Neuron (in vitro differentiated cells): ENCODE data around the gene ZDHHC18.

Experiments
- H2AFZ ChIP-seq: one replicate; pipeline ENCODE4 v1.6.1; 2013; ENCODE audit warnings: low read depth, mild to moderate bottlenecking, inconsistent platforms, low read length, moderate library complexity
- H3K27me3 ChIP-seq: one replicate; pipeline ENCODE4 v1.6.1; 2013; ENCODE audit warnings: low read length; ENCODE audit not compliant: insufficient read depth
- H3K36me3 ChIP-seq: one replicate; pipeline ENCODE4 v1.6.1; 2013; ENCODE audit warnings: low read length; ENCODE audit not compliant: insufficient read depth
- H3K4me1 ChIP-seq: one replicate; pipeline ENCODE4 v1.6.1; 2013; ENCODE audit warnings: low read length; ENCODE audit not compliant: insufficient read depth
- H3K4me3 ChIP-seq: 2 replicates; pipeline ENCODE4 v1.5.1; 2013; ENCODE audit warnings: mild to moderate bottlenecking, low read length, moderate library complexity
- H3K9me3 ChIP-seq: one replicate; pipeline ENCODE4 v1.6.1; 2013; ENCODE audit warnings: low read length

The ZDHHC18 gene

DNA sequence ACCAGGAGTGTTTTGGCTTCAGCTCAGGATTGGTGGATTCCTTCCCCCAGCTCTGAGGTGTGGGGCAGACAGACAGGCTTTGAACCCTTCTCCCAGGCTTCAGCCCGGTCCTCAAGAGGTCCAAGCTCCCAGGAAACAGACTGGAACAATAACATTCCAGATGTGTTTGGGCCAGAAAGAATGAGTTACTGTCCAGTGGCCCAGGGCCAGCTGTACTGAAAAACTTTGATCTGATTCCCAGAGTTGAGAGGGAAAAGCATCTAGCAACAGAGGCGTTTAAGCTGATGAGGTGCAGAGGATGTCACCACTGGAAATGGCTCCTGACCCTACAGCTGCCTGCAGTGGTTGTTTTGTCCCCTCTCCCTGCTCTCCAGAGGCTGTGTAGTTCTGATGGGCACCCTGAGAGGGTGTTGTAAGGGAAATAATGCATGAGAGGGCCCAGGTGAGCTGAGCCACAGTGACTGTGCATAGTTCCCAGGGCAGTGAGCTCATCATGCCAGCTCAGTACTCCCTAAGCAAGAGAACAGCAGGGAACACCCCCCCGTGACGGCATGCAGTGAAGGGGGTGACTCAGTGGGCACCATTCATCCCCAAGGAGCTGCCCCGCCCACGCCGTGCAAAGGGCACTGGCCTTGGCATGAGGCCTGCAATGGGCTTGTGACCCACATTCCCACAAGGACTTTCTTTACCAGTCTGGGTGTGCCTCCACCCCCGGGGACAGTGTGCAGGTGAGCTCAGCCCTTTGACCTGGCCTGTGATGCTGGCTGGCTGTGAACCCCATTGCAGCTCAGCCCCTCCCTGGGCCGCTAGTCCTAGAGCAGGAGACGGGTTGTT, 22.7 kb downstream of the ZDHHC18 start:
- no peaks in the 10 kb centered on the region for H3K27me3 ChIP-seq
- H3K36me3 ChIP-seq, result peaks cover 63% of the 10 kb centered on the region
- H3K9me3 ChIP-seq, result no peaks in the 10 kb centered on the region
- H3K4me1 ChIP-seq, result no peaks in the 10 kb centered on the region
- no peak overlapping the region for H2AFZ ChIP-seq
- no peak overlapping the region for H3K4me3 ChIP-seq

- no peak overlapping the region for H3K4me3 ChIP-seq
- no peak overlapping the region for H2AFZ ChIP-seq
- H3K27me3 ChIP-seq, result no peaks in the 10 kb centered on the region
- H3K4me1 ChIP-seq, result no peaks in the 10 kb centered on the region
- H3K9me3 ChIP-seq, result no peaks in the 10 kb centered on the region
- peaks cover 66% of the 10 kb centered on the region for H3K36me3 ChIP-seq
Observed at GRCh38 chr1:26851106-26851684, 24.7 kb downstream of the ZDHHC18 start.

DNA sequence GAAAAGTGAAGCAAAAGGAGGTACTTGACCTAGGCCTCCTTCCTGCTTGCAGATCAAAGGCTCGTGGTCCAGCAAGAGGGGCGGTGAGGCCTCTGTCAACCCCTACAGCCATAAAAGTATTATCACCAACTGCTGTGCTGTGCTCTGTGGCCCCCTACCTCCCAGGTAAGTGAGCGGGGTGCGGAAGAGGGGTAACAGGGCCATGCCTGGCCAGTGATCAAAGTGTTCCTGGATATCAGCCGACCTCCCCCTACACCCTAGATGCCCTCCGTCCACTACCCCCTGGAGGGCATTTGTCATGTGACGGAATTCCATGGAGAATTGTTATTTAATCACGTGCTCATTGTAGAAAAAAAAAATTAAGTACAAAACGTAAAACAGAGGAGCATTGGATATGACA, 26.2 kb downstream of the ZDHHC18 start:
- Histone ChIP-seq H3K4me1 (no peaks in the 10 kb centered on the region), H3K27me3 (no peaks in the 10 kb centered on the region), H2AFZ (no peak overlapping the region), H3K4me3 (no peak overlapping the region), H3K9me3 (no peaks in the 10 kb centered on the region), H3K36me3 (peaks cover 64% of the 10 kb centered on the region)

GRCh38 chr1:26853156-26853555, 26.7 kb downstream of the ZDHHC18 start:
- Histone ChIP-seq H3K27me3 (no peaks in the 10 kb centered on the region), H3K4me3 (no peak overlapping the region), H3K9me3 (no peaks in the 10 kb centered on the region), H3K4me1 (no peaks in the 10 kb centered on the region), H2AFZ (no peak overlapping the region), H3K36me3 (peaks cover 61% of the 10 kb centered on the region)

DNA sequence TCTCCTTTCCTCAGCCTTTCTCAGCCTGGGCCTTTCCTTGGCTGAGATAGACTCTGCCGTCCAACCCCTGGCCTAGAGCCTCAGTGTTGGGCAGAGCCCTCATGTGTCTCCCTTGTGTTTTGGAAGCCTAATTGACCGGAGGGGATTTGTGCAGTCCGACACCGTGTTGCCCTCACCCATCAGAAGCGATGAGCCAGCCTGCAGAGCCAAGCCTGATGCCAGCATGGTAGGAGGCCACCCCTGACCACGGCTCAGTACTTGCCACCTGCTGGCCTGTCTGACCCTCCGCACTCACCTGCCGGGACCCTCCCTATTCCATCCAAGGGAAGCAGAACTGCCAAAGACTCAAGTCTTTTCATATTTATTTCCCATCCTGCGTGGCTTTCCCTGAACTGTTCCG, 27.1 kb downstream of the ZDHHC18 start:
- no peaks in the 10 kb centered on the region for H3K9me3 ChIP-seq
- H3K4me3 ChIP-seq, result no peak overlapping the region
- H3K27me3 ChIP-seq, result no peaks in the 10 kb centered on the region
- H3K4me1 ChIP-seq, result no peaks in the 10 kb centered on the region
- H2AFZ ChIP-seq, result no peak overlapping the region
- peaks cover 57% of the 10 kb centered on the region for H3K36me3 ChIP-seq

DNA sequence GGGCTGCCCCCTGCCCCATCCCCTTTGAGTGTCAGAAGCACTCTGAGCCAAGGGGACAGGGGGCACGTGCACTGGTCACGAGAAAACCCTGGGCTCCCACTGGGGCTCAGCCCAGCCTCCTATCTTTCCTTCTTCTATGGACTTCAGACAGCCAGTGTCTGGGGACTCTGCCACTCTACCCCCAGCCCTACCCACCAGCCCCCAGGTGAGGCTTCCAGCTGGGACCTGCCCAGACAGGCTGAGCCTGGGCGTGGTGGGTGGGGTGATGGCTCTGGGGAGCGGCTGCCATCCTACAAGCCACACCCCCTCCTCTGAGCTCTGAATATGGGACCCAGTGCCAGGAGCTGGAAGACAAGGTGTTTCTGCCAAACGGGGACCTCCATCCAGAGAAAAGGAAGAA, 28.4 kb downstream of the ZDHHC18 start:
- Histone ChIP-seq H3K9me3 (no peaks in the 10 kb centered on the region), H3K4me1 (no peaks in the 10 kb centered on the region), H3K27me3 (no peaks in the 10 kb centered on the region), H2AFZ (no peak overlapping the region), H3K36me3 (peaks cover 44% of the 10 kb centered on the region), H3K4me3 (no peak overlapping the region)

DNA sequence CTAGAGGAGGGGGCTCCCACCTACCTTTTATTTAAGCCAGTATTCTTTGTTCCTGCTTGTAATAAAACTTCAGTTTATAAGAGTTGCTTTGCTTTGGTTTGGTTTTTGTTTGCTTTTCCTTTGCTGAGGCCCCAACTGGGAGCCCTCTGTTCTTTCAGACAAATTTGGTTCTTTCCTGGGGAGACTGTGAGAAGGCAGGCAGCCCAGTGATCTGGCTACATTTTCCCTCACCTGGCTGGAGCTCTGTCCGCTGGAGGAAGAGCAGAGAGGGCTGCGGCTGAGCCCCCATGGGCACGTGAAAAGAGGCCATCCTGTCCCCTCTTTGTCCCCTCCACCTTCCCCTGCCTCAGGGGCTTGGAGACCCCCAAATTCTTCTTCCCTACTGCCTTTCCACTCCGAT, 29.1 kb downstream of the ZDHHC18 start:
- H3K4me3 ChIP-seq, result no peak overlapping the region
- H3K27me3 ChIP-seq, result no peaks in the 10 kb centered on the region
- H2AFZ ChIP-seq, result no peak overlapping the region
- H3K9me3 ChIP-seq, result no peaks in the 10 kb centered on the region
- peaks cover 37% of the 10 kb centered on the region for H3K36me3 ChIP-seq
- H3K4me1 ChIP-seq, result no peaks in the 10 kb centered on the region

DNA sequence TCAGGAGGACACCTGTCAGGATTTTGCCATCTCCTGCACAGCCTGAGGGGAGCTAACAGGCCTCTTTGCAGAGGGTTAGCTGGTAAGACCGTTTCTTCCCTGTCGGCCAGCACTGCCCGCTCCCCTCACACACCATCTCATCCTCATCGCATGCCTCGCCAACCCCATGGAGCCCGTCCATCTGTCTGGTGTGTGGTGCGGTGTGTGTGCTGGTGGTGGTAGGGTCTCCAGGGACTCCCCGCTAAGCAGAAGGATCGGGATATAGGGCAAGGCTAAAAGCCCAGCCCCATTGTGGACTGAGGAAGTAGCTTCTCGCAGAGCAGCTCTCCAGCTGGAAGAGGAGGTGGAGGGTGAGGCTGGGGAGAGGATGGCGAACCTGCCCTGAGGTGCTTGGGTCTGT, 29.7 kb downstream of the ZDHHC18 start:
- peaks cover 31% of the 10 kb centered on the region for H3K36me3 ChIP-seq
- H2AFZ ChIP-seq, result no peak overlapping the region
- H3K4me3 ChIP-seq, result no peak overlapping the region
- H3K4me1 ChIP-seq, result no peaks in the 10 kb centered on the region
- H3K27me3 ChIP-seq, result no peaks in the 10 kb centered on the region
- no peaks in the 10 kb centered on the region for H3K9me3 ChIP-seq

GRCh38 chr1:26856604-26857469, 30.3 kb downstream of the ZDHHC18 start:
- no peak overlapping the region for H3K4me3 ChIP-seq
- H3K4me1 ChIP-seq, result no peaks in the 10 kb centered on the region
- H3K9me3 ChIP-seq, result no peaks in the 10 kb centered on the region
- no peak overlapping the region for H2AFZ ChIP-seq
- no peaks in the 10 kb centered on the region for H3K27me3 ChIP-seq
- peaks cover 25% of the 10 kb centered on the region for H3K36me3 ChIP-seq

- no peak overlapping the region for H3K4me3 ChIP-seq
- no peaks in the 10 kb centered on the region for H3K27me3 ChIP-seq
- no peaks in the 10 kb centered on the region for H3K9me3 ChIP-seq
- H2AFZ ChIP-seq, result no peak overlapping the region
- H3K36me3 ChIP-seq, result peaks cover 18% of the 10 kb centered on the region
- H3K4me1 ChIP-seq, result no peaks in the 10 kb centered on the region
Observed at GRCh38 chr1:26857473-26858060, 31.1 kb downstream of the ZDHHC18 start.

- peaks cover 13% of the 10 kb centered on the region for H3K36me3 ChIP-seq
- no peak overlapping the region for H2AFZ ChIP-seq
- no peaks in the 10 kb centered on the region for H3K27me3 ChIP-seq
- no peak overlapping the region for H3K4me3 ChIP-seq
- no peaks in the 10 kb centered on the region for H3K4me1 ChIP-seq
- no peaks in the 10 kb centered on the region for H3K9me3 ChIP-seq
Observed at GRCh38 chr1:26858160-26858559, 31.7 kb downstream of the ZDHHC18 start.

DNA sequence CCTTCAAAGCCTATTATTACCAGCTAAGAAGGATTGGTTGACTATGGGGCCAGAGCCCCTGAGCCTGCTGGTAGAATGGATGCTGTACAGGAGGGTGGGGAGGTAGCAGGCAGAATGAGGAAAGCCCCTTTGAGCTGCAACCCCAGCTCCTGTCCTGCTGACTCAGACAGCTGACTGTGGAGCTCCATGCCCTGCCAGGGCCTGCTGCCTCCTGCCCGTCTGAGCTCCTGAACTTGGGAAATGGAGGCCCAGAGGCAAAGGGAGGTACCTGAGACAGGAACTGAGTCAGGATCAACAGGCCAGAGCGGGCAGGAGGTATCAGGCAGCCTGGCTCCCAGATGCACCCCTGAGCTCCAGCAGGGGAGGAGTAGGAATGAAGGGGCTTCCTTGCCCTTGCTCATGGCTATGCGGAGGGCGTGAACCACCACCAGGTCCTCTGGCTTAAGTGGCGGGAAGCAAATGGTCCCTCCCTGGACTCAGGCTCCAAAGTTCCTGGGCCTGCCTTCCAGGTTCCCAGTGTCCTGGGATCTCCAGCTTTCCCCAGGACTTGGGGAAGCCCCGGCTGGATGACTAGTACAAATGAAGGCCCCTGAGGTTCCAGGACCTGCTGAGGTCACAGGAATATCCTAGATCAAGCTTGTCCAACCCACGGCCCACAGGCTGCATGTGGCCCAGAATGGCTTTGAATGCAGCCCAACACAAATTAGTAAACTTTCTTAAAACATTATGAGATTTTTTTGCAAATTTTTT, 32.6 kb downstream of the ZDHHC18 start:
- no peak overlapping the region for H3K4me3 ChIP-seq
- H3K27me3 ChIP-seq, result no peaks in the 10 kb centered on the region
- no peaks in the 10 kb centered on the region for H3K9me3 ChIP-seq
- H3K4me1 ChIP-seq, result peaks cover 2% of the 10 kb centered on the region
- peaks cover 4% of the 10 kb centered on the region for H3K36me3 ChIP-seq
- H2AFZ ChIP-seq, result no peak overlapping the region
